GM19468 (cell line): ENCODE results near the gene ZNF483.
"Not testable (repeated sequence)": the region's sequence is repeated elsewhere in the genome, so short reads cannot be mapped to it uniquely, and the experiment has no call there.

ENCODE experiments used
- ATAC-seq: cut with Tn5 transposase; IDR thresholded peaks from one replicate; pipeline ENCODE4 v1.9.1; 2021; ENCODE audit warnings: mild to moderate bottlenecking, moderate library complexity, moderate number of reproducible peaks; ENCODE audit not compliant: unreplicated experiment; ENCODE audit errors: extremely low read depth

The ZNF483 gene

DNA sequence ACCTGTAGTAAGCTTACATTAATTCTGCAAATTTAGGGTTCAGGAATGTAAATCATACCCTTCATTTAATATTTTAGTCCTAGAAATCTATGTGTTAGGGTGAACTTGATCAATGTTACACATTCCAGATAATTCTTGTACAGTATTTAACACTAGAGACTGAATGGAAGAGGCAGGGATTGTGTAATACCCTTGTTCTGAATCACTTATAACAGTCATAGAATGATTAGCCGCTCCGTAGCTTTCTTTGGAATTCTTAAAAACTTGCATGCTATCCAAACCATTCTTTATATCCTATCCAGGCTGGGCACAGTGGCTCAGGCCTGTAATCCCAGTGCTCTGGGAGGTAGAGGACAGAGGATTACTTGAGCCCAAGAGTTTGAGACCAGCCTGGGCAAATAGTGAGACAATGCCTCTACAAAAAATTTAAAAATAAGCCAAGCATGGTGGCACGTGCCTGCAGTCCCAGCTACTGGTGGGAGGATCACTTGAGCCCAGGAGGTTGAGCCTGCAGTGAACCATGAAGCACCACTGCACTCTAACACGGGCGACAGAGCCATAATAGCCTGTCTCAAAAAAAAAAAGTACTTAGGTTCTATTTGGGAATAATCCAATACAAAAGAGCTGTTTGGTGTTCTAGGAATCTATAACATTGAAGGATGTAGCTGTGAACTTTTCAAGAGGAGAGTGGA lies 8.3 kb downstream of the ZNF483 start:
- no peak for ATAC-seq

DNA sequence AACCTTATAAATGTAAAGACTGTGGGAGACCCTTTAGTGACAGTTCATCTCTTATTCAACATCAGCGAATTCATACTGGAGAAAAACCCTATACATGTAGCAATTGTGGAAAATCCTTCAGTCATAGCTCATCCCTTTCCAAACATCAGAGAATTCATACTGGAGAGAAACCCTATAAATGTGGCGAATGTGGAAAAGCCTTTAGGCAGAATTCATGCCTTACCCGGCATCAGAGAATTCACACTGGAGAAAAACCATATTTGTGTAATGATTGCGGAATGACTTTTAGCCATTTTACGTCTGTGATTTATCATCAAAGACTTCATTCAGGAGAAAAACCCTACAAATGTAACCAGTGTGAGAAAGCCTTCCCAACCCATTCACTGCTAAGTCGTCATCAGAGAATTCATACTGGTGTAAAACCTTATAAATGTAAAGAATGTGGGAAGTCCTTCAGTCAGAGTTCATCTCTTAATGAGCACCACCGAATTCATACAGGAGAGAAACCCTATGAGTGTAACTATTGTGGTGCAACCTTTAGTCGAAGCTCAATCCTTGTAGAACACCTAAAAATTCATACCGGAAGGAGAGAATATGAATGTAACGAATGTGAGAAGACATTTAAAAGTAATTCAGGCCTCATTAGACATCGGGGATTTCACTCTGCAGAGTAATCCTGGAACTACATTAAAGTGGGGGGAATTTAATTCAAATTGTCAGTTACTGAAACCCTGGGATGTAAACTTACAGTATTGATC lies 17.7 kb downstream of the ZNF483 start:
- no peak for ATAC-seq

DNA sequence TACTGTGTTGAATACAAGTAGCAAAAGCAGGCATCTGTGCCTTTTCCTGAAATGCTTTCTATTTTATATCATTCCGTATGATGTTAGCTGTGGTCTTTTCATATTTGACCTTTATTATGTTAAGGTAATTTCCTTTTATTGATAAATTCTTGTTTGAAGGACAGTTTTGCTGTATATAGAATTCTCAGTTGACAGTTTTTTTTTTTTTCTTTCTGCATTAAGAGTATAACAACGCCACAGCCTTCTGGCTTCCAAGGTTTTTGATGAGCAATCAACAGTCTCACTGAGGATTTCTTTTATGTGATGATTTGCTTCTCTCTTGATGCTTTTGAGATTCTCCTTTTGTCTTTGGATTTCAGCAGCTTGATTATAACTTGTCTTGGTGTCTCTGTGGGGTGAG lies 23.6 kb downstream of the ZNF483 start:
- ATAC-seq: no peak

DNA sequence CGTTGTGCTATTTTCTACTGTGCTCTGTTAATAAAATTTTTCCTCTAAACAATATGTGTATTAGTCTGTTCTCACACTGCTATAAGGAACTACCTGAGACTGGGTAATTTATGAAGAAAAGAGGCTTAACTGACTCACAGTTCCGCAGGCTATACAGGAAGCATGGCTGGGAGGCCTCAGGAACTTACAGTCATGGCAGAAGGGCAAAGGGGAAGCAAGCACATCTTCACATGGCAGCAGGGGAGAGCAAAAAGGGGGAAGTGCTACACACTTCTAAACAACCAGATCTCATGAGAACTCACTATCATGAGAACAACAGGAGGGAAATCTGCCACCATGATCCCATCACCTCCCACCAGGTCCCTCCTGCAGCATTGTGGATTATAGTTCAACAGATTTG lies 30.4 kb downstream of the ZNF483 start:
- not testable (repeated sequence) for ATAC-seq

DNA sequence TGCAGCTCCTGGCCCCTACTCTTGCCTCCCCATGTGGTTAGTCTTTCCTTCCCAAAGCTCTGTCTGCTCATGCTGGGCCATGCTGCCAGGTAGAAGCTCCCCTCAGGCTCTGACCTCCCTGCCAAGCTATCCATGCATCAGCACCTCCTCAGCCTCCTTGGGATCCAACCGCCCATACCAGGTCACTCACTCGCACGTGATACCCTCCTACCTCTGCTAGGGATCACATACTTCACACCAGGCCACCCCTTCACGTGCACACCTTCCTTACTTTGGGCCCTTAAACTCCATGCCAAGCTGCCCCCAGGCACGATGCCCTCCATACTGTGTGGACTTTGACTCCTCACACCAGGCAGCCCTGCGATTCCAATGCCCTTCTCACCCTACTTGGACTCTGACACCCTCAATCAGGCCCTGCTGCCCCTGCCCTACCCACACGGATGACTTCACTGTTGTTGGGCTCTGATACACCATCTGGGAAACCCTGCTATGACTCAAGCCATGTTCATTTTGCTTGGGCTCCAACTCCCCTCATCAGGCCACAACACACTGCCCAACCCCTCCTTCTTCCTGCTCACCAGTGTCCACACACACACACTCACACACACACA lies 34.1 kb downstream of the ZNF483 start:
- ATAC-seq: no peak

DNA sequence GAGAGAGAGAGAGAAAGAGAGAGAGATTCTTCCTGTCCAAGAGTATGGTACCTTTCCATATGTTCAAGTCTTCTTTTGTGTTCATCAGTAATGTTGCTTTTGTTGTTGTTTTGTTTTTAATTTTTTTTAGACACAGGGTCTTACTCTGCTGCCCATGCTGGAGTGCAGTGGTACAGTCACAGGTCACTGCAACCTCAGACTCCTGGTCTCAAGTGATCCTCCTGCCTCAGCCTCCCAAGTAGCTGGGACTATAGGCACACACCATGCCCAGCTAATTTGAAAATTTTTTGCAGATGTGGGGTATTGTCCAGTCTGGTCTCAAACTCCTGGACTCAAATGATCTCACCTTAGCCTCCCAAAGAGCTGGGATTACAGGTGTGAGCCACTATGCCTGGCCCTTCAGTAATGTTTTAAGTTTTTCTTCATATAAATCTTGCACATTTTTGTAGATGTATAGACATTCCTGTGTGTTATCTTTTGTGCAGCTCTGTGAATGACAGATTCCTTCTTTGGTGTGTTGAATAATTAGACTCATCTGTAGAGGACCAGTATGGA lies 36.3 kb downstream of the ZNF483 start:
- no peak for ATAC-seq

DNA sequence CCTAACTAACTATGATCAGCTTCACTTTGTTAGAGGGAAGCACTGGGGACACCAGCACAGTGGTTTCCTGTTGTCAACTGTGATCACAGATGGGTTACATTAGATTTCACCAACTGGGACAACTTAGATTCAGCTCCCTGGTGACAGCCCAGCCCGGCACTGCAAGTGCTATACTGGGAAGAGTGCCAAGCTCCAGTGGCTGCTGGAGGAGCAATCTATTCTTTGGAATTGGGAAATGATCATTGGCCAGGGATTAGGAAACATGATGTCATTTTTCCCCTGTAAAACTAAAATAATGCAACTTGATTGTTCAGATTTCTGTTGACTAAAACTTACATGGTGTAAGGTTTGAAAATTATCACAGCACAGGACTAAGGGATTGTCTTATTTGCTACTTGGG lies 41.3 kb downstream of the ZNF483 start:
- ATAC-seq: no peak

DNA sequence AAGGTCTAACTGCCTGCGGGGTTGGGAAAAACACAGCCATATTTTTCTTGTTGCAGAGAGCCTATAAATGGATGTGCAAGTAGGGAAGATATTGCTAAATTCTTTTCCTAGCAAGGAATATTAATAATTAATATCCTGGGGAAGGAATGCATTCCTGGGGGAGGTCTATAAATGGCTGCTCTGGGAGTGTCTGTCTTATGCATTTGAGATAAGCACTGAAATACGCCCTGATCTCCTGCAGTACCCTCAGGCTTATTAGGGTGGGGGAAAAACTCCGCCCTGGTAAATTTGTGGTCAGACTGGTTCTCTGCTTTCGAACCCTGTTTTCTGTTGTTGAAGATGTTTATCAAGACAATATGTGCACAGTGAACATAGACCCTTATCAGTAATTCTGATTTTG lies 43.1 kb downstream of the ZNF483 start:
- ATAC-seq: not testable (repeated sequence)

DNA sequence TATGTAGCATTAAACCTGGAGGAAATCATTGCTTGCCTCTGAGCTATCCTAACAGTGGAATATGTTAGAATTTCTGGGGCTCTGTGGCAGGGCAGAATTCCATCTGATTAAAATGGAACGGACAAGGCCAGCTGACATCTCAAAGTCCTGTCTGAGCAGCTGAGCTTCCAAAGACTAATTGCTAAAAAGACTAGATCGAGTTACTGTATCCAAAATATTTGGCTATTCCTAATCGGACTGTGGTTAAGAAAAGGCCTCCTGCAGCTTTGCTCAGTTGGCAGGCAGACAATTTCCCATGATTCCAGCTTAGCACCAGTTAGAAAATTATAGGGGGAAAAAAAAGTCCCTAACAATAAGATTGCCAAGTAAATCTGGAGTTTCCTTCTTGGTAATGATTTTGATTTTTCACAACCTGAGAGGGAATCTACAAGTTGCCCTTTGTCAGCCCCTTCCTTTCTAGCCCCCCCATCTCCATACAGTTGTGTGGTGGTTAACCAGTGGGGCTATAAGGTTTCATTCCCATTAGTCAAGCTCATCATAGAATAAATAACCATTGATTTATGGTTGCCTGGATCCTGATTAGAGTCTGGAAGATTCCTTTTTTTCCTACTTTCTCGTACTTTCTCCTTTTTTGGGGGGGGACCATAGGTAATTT lies 48.1 kb downstream of the ZNF483 start:
- no peak for ATAC-seq

DNA sequence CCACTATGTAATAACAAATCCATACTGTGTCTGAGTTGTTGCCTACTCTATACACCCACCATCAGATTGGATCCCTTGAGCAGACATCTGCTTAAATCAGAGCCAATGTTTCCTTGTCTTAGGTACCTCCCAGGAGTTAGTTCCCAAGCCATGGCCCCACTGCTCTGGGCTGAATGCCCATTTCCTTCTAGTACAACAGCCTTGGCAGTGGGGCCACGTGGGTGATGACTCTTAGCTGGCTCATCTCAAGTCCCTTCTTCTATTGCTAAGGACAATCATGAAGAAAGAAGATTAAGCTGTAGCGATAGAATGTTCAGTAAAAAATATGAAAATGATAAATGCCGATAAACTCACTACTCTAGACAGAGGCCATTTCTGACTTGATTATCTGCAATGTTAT lies 57.9 kb downstream of the ZNF483 start:
- ATAC-seq: no peak

DNA sequence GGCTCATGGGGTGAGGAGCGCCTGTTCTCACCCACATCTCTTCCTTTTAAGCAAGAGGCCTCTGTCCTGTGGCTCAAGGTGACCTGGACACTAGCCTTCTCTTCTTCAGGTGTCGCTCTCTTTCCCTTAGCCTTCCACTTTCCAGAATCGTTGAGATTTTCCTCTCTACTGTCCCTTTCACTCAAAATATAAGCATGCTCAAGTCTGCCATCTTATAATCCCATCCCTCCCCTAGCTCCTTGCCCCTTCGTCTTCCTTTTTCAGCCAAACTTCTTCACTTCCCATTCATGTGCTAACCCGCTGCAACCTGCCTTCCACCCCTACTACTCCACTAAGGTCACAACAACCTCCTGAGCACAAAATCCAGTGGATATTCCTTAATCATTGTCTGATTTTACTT lies 61.4 kb downstream of the ZNF483 start:
- no peak for ATAC-seq

DNA sequence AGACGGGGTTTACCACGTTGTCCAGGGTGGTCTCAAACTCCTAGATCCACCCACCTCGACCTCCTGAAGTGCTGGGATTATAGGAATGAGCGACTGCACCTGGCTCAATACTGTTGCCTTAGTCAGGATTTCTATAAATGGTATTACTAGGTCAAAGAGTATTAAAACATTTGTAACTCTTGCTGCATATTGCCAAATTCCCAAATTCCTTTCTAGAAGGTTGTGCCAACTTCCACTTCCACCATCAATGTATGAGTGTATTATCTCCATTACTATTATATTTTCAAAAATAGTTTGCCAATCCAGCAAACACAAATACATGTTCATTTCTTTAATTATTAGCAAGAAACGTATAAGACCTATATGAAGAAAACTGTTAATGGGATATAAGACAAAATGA lies 63.9 kb downstream of the ZNF483 start:
- ATAC-seq: no peak

DNA sequence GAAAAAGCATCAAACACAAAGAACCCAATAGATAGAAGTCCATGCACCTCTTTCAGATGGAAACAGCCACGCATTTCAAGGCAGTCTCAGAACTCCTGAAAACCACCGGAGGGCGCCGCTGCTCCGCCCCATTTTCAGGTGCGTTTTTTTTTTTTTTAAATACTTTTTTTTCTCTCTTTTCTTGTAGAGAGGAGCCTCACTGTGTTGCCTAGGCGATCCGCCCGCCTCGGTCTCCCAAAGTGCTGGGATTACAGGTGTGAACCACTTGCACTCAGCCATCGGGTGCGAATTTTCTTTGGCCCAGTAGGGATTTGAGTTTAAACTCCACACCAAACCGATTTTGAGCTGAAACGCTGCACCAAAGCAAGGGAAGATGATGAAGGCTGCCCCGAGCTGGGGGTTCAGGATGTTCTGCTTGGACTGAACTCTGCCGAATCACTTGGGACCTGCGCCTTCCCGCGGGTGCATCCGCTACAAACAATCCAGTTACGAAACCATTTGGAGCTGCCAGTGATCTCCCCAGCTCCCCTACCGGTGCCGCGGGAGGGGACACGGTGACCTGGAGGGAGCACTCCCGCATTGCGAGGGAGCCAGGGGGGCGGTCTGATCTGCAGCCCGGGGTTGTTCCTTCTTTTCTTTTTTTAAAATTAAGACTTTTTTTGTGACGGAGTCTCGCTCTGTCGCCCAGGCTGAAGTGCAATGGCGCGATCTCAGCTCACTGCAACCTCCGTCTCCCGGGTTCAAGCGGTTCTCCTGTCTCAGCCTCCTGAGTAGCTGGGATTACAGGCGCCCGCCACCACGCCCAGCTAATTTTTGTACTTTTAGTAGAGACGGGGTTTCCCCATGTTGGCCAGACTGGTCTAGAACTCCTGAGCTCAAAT lies 73.1 kb downstream of the ZNF483 start:
- peak; percentile 53 for ATAC-seq

DNA sequence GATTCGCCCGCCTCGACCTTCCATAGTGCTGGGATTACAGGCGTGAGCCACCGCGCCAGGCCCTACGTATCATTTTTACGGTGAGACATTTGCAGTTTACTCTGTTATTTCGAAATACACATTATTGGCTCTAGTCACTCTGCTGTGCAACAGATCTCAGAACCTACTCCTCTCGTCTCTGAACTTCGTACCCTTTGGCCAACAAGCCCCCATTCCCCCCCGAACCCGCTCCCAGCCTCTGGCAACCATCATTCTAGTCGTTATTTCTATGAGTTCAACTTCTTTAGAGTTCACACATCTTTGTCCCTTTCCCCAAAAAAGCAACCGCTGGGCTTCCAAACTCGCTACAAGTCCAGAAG lies 73.7 kb downstream of the ZNF483 start:
- no peak for ATAC-seq

DNA sequence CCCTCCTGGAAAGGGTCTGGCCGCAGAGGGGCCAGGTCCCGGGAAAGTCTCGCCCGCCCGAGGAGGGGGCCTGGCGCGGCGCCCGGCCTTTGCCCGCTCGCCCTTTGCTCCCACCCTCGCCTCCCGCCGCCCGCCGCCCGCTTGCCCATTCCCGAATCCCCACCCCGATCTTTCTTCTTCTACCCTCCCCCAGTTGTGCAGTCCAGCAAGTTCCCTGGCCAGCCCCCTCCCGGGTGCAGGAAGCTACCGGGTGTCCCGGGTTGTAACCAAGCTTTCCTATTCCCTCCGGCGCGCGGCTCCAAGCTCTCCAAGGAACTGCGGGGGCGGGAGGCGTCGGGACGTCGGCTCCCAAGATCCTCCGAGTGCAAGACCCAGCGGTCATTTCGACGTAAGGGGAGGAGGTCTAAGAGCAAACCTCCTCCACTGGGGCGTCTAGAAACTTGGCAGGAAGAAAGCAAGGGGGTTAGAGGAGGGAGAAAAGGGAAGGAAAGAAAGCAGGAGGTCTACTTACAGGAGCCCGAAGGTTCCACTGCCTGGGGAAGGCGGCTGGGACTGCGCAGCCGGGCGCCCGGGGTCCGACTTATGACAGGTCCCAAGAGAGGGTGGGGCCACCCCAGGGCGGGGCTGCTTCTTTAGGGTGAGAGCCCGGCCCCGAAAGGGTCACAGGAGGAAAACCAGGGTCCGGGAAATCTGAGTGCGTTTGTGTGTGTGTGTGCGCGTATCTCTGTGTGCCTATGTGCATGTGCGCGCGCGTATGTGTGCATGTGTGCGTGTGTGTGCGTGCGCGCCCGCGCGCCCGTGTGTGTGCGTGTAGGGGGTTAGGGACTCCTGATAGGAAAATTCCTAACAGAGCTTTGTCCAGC lies 74.3 kb downstream of the ZNF483 start, which contains the start of gene PTGR1:
TSS of gene PTGR1 (minus strand) at position 556 of the 863 bp plus-strand sequence. CDS start 2,225 bp downstream, outside the sequence.
- no peak for ATAC-seq

DNA sequence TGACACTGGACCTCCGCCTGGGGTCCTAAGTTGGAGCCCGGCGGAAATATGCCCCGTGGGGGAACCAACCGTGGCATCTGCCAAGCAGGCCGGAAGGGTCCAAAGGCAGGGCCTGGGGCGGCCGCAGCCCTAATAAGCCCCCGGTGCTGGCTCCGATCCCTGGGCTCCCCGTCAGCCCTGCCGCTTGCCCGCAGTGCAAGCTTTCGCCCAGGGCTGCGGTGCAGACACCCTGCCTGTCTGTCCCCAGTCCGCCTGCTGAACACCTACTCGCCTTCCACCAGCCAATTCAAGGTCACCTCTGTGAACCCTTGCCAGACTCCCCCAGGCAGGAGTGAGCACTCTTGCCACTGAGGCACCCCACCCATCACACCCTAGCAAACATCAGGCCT lies 75.0 kb downstream of the ZNF483 start:
- no peak for ATAC-seq

DNA sequence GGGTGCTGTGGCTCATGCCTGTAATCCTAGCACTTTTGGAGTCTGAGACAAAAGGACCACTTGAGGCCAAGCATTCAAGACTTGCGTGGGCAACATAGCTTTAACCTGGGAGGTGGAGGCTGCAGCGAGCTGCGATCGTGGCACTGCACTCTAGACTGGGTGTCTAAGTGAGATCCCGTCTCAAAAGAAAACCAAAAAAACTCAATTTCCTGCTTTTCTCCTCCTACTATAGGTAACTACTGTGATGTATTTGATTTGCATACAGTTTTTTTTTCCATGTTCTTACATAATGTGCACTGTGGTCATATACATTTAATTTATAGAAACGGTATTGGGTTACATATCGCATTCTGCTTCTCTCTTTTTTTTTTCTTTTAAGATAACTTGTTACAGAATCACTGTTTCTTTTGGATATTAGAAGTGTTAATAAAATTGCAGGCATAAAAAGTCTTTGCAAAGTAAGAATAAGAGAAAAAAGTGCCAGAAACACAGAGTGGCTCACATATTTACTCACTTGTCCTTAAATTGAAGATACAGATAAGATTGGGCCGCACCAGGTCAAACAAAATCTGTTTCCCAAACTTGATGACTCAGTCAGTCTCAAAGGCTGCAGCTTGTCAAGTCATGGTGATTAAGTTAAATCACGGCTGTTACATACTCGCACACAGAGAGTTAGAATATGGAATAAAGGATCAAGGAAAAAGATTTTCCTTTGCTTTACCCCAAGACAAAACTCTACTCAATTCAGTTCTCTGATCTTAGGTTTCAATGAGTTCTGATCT lies 76.4 kb downstream of the ZNF483 start:
- ATAC-seq: no peak

DNA sequence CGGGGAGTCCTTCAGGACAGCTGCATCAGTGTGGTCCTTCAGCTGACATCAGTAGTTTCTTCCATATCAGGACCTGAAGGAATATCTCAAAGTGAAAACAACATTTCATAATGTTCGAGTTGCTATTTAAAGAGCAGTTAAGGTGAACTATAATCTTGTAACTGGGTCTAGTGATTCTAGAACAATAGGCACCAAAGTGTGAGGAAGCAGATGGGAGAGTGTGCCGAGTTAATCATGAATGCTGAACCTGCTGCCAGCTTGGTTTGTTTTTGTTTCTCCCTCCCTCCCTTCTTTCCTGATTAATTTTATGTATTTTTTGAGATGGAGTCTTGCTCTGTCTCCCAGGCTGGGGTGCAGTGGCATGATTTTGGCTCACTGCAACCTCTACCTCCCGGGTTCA lies 78.1 kb downstream of the ZNF483 start:
- no peak for ATAC-seq
